ENCODE results near the gene TMEM239.

DNA sequence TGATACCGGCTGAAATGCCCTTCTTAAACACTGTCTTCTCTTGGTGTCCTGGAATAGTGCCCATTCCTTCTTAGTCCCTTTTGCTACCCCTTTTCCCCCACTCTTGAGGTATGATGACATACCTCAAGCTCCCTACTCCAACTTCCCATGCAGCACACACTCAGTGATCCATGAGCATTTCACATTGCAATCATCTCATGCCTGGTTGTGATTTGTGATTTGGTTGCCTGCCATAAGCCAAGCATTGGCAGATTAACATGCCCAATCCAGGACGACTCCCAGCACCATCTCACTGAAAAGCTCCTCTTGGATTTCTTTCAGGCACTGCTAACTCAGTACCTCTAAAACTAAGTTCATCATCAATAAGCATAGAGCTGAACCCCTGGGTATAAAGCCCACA is 42.4 kb downstream of the TMEM239 start:
- TF ChIP-seq, protein P1, sequence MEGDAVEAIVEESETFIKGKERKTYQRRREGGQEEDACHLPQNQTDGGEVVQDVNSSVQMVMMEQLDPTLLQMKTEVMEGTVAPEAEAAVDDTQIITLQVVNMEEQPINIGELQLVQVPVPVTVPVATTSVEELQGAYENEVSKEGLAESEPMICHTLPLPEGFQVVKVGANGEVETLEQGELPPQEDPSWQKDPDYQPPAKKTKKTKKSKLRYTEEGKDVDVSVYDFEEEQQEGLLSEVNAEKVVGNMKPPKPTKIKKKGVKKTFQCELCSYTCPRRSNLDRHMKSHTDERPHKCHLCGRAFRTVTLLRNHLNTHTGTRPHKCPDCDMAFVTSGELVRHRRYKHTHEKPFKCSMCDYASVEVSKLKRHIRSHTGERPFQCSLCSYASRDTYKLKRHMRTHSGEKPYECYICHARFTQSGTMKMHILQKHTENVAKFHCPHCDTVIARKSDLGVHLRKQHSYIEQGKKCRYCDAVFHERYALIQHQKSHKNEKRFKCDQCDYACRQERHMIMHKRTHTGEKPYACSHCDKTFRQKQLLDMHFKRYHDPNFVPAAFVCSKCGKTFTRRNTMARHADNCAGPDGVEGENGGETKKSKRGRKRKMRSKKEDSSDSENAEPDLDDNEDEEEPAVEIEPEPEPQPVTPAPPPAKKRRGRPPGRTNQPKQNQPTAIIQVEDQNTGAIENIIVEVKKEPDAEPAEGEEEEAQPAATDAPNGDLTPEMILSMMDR (IDR thresholded peaks at IDR 0.05): no peak
- TF ChIP-seq POLR2A (IDR thresholded peaks at IDR 0.05): no peak
